HepG2 (cell line): ENCODE results near the gene TEX19. TPM values are rescaled to one million over a fixed set of nuclear protein-coding genes. Genes with fewer than 3 reads are reported as not detected.

Experiments used
- CTCF ChIP-seq: sonication (generic); formaldehyde crosslinking; IDR thresholded peaks from 2 replicates; pipeline ENCODE4 v1.5.0; 2020; ENCODE audit warnings: mild to moderate bottlenecking, missing genetic modification reagents, moderate library complexity
- HDAC2 ChIP-seq: sonication (generic); formaldehyde crosslinking; IDR thresholded peaks from 2 replicates; pipeline ENCODE4 v1.4.0; 2020; ENCODE audit warnings: missing genetic modification reagents
- HOXA5 ChIP-seq: sonication (generic); formaldehyde crosslinking; IDR thresholded peaks from 2 replicates; pipeline ENCODE4 v1.4.0; 2020; ENCODE audit warnings: missing genetic modification reagents
- PATZ1 ChIP-seq: sonication (generic); formaldehyde crosslinking; IDR thresholded peaks from 2 replicates; pipeline ENCODE4 v1.4.0; 2020; ENCODE audit warnings: missing genetic modification reagents
- SMAD1 ChIP-seq: sonication (generic); formaldehyde crosslinking; IDR thresholded peaks from 2 replicates; pipeline ENCODE4 v1.4.0; 2020; ENCODE audit warnings: missing genetic modification reagents, low read depth, mild to moderate bottlenecking, borderline replicate concordance
- SMAD9 ChIP-seq: sonication (generic); formaldehyde crosslinking; IDR thresholded peaks from 2 replicates; pipeline ENCODE4 v1.5.1; 2020; ENCODE audit warnings: mild to moderate bottlenecking, missing genetic modification reagents
- TARDBP ChIP-seq: sonication (generic); formaldehyde crosslinking; IDR thresholded peaks from 2 replicates; pipeline ENCODE4 v1.8.0; 2022; ENCODE audit warnings: mild to moderate bottlenecking, missing genetic modification reagents
- ZFX ChIP-seq: sonication (generic); formaldehyde crosslinking; IDR thresholded peaks from 2 replicates; pipeline ENCODE4 v1.4.0; 2020; ENCODE audit warnings: mild to moderate bottlenecking, low read depth, missing genetic modification reagents, moderate library complexity
- ZNF225 ChIP-seq: sonication (generic); formaldehyde crosslinking; IDR thresholded peaks from 2 replicates; pipeline ENCODE4 v1.4.0; 2020; ENCODE audit warnings: mild to moderate bottlenecking, missing genetic modification reagents
- ZNF576 ChIP-seq: sonication (generic); formaldehyde crosslinking; IDR thresholded peaks from 2 replicates; pipeline ENCODE4 v1.4.0; 2020; ENCODE audit warnings: mild to moderate bottlenecking, missing genetic modification reagents
- ZNF839 ChIP-seq: sonication (generic); formaldehyde crosslinking; IDR thresholded peaks from 2 replicates; pipeline ENCODE4 v1.4.0; 2020; ENCODE audit warnings: missing genetic modification reagents, mild to moderate bottlenecking, borderline replicate concordance
- ZSCAN21 ChIP-seq: sonication (generic); formaldehyde crosslinking; IDR thresholded peaks from 2 replicates; pipeline ENCODE4 v1.8.0; 2022; ENCODE audit warnings: mild to moderate bottlenecking, missing genetic modification reagents, moderate library complexity, borderline replicate concordance
- polyA plus RNA-seq, 8 experiments: library from polyadenylated mRNA; depleted of rRNA in 3 of 8; stranded (reverse) in 7 of 8; unstranded in 1 of 8; fragments of >200 nt; fragmentation: Illumina TruSeq in 4 of 8; extraction: Trizol in 4 of 8; gene quantifications; 2 replicates each; pipeline versions ENCODE4 v1.2.1 to v1.2.3, GENCODE V29; 2011 to 2016; ENCODE audit warnings: low read depth in 4 of 8, missing spikeins in 1 of 8, mixed read lengths in 1 of 8; ENCODE audit not compliant: insufficient read depth in 1 of 8
- total RNA-seq, 5 experiments: library from RNA; depleted of rRNA; stranded (reverse); fragments of >200 nt; fragmentation: Illumina TruSeq; extraction: Trizol; gene quantifications; 2 replicates each; pipeline ENCODE4 v1.2.3, GENCODE V29; 2016; ENCODE audit warnings: low read depth in 1 of 5
- TF ChIP-seq, protein P1 (sequence below): conservative IDR thresholded peaks from 2 replicates; pipeline ENCODE4 v1.6.1; 2018; ENCODE audit warnings: missing genetic modification reagents
- TF ChIP-seq, protein P2 (sequence below): sonication (generic); formaldehyde crosslinking; IDR thresholded peaks from 2 replicates; pipeline ENCODE4 v1.4.0; 2020; ENCODE audit warnings: missing genetic modification reagents, borderline replicate concordance
- TF ChIP-seq, protein P3 (sequence below): sonication (generic); formaldehyde crosslinking; IDR thresholded peaks from 2 replicates; pipeline ENCODE4 v1.4.0; 2020; ENCODE audit warnings: missing genetic modification reagents
- TF ChIP-seq, protein P4 (sequence below): sonication (generic); formaldehyde crosslinking; IDR thresholded peaks from 2 replicates; pipeline ENCODE4 v1.8.1; 2023; ENCODE audit warnings: mild to moderate bottlenecking, moderate library complexity, missing genetic modification reagents

Gene TEX19
- total and polyA plus RNA-seq, 2 of the 13 experiments (the other 11 are each of a cell fraction or from before 2014, with no cell fraction given) = 1.3 to 6.0 TPM

DNA sequence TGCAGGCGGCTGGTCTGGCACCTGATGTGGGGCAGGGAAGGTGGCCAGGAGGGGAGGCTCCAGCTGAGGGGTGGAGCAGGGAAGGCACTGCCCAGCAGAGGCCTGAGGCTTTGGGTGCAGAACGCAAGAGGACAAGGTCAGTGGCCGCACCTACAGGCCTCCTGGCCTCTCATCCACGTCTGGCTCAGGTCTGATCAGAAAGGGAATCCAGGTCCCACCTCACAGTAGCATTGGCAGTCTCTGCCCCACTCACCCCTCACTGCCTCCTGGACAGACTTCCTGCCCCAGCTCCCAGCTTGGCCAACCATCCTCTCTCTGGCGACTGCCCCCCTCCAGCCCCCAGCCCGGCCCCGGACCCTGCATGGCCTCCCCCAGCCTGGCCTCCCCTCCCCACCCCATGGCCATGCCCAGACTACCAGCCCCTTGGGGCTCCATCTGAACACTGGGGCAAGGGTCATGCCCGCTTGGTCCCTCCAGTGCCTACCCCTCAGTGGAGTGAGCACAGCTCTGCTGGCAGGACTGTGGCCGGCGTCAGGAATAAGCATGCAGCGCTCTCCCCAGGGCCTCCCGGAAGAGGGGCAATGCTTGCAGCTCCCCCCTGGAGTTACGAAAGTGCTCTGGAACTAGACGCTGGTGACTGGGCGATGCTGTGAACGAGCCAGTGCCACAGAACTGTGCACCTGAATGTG lies 17.1 kb downstream of the TEX19 start (continued):
- TF ChIP-seq CTCF (CRISPR knock-in tag) (0 out of 2 replicates have a peak, but pooled peaks have one; percentile 8), ZNF225 (CRISPR knock-in tag) (peak; percentile 41; the same call in 1 of the 2 replicates), SMAD1 (CRISPR knock-in tag) (0 out of 2 replicates have a peak, but pooled peaks have one; percentile 29), ZSCAN21 (CRISPR knock-in tag) (peak; percentile 50; the same call in 1 of the 2 replicates), ZNF839 (CRISPR knock-in tag) (peak; percentile 50; the same call in 1 of the 2 replicates), SMAD9 (CRISPR knock-in tag) (no peak), HDAC2 (CRISPR knock-in tag) (peak; percentile 42; the same call in 1 of the 2 replicates), PATZ1 (CRISPR knock-in tag) (peak; percentile 98), HOXA5 (CRISPR knock-in tag) (no peak), ZFX (CRISPR knock-in tag) (peak; percentile 70), ZNF576 (0 out of 2 replicates have a peak, but pooled peaks have one; percentile 16), TARDBP (CRISPR knock-in tag) (0 out of 2 replicates have a peak, but pooled peaks have one; percentile 30)
- TF ChIP-seq, protein P1, sequence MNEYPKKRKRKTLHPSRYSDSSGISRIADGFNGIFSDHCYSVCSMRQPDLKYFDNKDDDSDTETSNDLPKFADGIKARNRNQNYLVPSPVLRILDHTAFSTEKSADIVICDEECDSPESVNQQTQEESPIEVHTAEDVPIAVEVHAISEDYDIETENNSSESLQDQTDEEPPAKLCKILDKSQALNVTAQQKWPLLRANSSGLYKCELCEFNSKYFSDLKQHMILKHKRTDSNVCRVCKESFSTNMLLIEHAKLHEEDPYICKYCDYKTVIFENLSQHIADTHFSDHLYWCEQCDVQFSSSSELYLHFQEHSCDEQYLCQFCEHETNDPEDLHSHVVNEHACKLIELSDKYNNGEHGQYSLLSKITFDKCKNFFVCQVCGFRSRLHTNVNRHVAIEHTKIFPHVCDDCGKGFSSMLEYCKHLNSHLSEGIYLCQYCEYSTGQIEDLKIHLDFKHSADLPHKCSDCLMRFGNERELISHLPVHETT (CRISPR knock-in tag) = 0 out of 2 replicates have a peak, but pooled peaks have one; percentile 30
- TF ChIP-seq, protein P2, sequence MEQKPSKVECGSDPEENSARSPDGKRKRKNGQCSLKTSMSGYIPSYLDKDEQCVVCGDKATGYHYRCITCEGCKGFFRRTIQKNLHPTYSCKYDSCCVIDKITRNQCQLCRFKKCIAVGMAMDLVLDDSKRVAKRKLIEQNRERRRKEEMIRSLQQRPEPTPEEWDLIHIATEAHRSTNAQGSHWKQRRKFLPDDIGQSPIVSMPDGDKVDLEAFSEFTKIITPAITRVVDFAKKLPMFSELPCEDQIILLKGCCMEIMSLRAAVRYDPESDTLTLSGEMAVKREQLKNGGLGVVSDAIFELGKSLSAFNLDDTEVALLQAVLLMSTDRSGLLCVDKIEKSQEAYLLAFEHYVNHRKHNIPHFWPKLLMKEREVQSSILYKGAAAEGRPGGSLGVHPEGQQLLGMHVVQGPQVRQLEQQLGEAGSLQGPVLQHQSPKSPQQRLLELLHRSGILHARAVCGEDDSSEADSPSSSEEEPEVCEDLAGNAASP (CRISPR knock-in tag) = peak; percentile 36; the same call in 1 of the 2 replicates
- TF ChIP-seq, protein P3, sequence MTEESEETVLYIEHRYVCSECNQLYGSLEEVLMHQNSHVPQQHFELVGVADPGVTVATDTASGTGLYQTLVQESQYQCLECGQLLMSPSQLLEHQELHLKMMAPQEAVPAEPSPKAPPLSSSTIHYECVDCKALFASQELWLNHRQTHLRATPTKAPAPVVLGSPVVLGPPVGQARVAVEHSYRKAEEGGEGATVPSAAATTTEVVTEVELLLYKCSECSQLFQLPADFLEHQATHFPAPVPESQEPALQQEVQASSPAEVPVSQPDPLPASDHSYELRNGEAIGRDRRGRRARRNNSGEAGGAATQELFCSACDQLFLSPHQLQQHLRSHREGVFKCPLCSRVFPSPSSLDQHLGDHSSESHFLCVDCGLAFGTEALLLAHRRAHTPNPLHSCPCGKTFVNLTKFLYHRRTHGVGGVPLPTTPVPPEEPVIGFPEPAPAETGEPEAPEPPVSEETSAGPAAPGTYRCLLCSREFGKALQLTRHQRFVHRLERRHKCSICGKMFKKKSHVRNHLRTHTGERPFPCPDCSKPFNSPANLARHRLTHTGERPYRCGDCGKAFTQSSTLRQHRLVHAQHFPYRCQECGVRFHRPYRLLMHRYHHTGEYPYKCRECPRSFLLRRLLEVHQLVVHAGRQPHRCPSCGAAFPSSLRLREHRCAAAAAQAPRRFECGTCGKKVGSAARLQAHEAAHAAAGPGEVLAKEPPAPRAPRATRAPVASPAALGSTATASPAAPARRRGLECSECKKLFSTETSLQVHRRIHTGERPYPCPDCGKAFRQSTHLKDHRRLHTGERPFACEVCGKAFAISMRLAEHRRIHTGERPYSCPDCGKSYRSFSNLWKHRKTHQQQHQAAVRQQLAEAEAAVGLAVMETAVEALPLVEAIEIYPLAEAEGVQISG (CRISPR knock-in tag) = peak; percentile 39; the same call in 1 of the 2 replicates
- TF ChIP-seq, protein P4, sequence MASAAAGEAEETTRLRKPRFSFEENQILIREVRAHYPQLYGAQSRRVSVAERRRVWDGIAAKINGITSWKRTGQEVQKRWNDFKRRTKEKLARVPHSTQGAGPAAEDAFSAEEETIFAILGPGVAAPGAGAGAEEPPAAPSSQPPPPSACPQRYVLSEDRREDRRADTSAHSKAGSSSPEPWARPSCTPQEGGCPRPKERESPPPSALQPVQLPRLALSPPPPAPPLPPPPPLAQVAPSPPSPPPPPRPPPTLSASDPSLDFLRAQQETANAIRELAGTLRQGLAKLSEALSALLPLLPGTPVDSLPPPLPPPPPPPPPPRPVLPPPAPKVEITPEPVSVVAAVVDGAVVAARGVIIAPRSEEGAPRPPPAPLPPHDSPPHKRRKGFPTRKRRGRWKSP (CRISPR knock-in tag) = 0 out of 2 replicates have a peak, but pooled peaks have one; percentile 28
